A172 (cell line): ENCODE results near the gene EFNA5. TPM values are rescaled to one million over a fixed set of nuclear protein-coding genes. Genes with fewer than 3 reads are reported as not detected.

Source experiments
- DNase-seq: peaks from one replicate; pipeline ENCODE4 v3.0.0-alpha.2; 2015; ENCODE audit warnings: low spot score
- total RNA-seq: library from RNA; depleted of rRNA; stranded (reverse); fragments of >200 nt; shearing (Covaris generic); gene quantifications from 2 replicates; pipeline ENCODE4 v1.2.3, GENCODE V29; 2014

EFNA5 gene
- total RNA-seq, 1 experiment from 2014 or later = 3.4 TPM

GRCh38 chr5:107484281-107484680 lies 186.5 kb downstream of the EFNA5 start:
- no peak for DNase-seq

- DNase-seq = no peak
These were observed 187.3 kb downstream of the EFNA5 start for GRCh38 chr5:107483231-107484024.

- DNase-seq = no peak
These were observed 192.6 kb downstream of the EFNA5 start for GRCh38 chr5:107478068-107478641.

GRCh38 chr5:107477492-107477891 lies 193.2 kb downstream of the EFNA5 start:
- no peak for DNase-seq

DNA sequence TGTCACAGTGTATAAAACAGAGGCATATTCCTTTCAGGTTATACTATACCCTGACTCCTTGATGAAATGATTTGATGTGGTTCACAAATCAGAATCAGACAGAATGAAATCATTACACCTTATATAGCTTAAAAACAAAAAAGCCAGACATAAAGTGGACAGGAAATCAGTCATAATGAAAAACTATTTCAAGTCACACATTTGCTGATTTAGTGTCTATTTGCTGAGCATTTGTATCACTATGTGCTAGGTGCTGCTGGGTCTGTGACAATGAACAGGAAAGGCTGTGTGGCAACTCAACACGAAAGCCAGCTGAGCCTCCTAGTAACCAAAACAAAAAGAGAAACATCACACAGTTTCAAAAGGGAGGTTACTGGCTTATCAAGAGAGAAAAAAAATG lies 194.0 kb downstream of the EFNA5 start:
- no peak for DNase-seq

DNA sequence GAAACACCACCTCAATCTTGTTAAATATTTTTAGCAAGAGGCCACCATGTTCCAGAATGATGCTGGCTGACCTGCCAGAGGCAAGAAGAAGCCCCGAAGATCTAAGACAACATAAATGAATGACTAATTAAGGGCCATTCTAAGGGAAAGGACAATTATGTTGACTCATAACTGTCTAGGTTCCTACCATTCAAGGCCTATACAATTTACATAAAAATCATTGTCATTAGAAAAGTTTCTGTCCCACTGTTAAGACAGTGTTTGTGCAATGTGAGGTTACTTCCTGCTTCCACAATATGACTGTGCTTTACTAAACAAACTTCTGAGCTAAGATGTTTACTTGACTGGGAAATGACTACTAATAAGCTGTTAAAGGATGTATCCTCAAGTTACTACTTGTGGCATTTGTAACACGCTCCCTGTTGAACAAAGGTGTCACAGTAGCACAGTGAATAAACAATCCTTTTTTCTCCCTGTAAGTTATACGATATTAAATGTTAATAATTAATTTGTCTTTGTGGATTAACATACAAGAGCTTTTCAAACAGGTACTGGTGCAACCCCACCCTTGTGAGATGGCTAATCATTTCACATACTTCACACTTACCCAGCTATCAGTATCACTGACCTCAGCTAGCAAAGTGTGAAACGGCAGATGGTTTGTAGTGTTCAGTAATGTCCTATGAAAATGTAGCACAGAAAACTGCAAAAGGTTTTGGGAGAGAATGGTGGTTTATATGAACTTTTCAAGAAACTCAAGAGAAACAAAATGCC lies 195.8 kb downstream of the EFNA5 start:
- DNase-seq = peak; percentile 35

- peak; percentile 24 for DNase-seq
These were observed 196.4 kb downstream of the EFNA5 start for GRCh38 chr5:107474361-107474715.

- DNase-seq = no peak
These were observed 198.1 kb downstream of the EFNA5 start for GRCh38 chr5:107472620-107473064.

GRCh38 chr5:107470295-107470582 lies 200.5 kb downstream of the EFNA5 start:
- DNase-seq = peak; percentile 85

DNA sequence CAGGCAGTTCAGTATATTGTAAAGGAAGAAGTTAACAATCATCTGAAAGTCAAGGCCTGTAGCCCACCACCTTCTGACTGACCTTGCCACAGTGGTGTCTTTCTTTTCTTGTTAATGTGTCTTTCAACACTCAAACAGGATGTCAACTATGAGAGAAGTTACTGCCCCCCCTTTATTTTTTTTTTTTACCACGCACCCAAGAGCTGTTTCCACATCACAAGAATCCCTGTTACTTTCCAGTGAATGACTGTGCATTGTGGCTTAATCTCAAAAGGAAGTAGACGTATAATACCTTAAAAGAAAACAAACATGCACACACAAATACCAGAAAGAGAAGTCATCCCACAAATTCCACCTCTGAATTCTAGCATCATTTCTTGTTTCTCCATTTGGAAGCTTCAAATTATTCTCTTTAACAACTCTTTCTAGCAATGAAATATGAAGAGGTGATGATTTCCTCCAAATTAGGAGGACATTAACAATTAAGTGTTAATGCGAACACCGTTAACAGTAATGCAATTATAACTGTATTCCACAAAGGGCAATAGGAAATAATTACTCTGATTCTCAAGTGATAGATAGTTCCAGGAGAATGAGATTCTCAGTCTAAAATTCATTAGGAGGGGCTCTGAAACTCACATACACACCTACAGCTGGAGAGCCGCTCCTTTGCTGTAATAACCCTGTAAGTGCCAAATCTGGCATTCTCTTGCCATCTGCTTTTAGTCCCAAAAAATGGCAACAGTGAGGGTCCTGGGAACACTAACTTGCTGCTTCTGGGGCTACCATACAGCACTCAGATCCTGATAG lies 201.0 kb downstream of the EFNA5 start:
- DNase-seq = peak; percentile 96

DNA sequence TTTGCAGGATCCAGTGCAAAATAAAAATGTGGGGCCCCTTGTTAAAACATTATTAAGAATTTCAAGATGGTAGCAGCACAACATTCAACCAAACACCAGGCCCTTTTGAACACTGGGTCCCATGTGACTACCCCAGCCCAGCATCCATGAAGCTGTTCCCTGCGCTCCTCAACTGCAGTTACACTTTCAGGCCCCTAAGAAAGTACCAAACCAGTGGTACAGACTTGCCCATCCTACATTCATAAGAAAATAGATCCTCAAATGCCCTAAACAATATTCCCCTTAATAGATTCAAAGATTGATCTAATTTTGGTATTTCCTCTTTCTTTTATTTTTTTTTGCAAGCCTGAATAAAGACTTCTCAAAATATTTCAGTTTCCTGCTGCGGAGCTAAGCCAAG lies 201.7 kb downstream of the EFNA5 start:
- peak; percentile 18 for DNase-seq

- DNase-seq = peak; percentile 58
These were observed 202.5 kb downstream of the EFNA5 start for GRCh38 chr5:107468276-107468675.

DNA sequence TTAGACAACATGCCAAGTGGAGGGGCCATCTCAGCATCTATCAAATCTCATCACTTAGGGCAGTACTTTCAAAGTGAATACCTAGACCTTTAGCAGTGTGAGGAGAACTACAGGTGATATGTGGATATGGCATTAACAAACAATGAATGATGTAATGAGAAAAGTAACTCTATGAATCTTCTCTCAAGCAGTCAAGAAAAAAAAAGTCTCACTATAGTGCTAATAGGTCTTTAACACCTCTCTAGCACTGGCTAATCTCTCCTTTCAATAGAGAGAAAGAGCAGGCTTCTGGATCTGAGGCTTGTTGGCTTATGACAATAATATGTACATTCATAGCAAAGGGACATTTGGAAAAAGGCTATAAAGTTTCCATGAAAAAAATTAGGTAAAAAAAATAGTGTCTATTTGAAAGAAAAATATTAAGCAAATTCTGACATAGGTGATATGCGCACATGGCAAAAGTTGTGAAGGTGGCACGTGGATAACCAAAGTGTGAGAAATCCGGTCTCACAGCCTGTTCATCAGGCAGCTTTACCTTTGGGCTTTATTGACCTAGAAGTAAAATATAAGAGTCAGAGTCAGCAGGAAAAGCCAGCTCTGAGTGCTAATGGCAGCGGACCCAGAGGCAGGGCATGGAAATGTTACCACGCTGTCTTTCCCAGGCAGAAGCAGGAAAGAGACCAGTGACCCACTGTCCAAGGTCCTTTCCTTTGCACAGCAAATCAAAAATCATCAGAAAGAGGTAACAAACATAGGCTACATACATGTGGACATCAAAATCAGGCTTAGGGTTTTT lies 203.4 kb downstream of the EFNA5 start:
- peak; percentile 31 for DNase-seq

- peak; percentile 99 for DNase-seq
These were observed 204.4 kb downstream of the EFNA5 start for GRCh38 chr5:107466233-107466769.

- no peak for DNase-seq
These were observed 205.9 kb downstream of the EFNA5 start for GRCh38 chr5:107464876-107465275.

GRCh38 chr5:107464416-107464815 lies 206.3 kb downstream of the EFNA5 start:
- DNase-seq = peak; percentile 29

DNA sequence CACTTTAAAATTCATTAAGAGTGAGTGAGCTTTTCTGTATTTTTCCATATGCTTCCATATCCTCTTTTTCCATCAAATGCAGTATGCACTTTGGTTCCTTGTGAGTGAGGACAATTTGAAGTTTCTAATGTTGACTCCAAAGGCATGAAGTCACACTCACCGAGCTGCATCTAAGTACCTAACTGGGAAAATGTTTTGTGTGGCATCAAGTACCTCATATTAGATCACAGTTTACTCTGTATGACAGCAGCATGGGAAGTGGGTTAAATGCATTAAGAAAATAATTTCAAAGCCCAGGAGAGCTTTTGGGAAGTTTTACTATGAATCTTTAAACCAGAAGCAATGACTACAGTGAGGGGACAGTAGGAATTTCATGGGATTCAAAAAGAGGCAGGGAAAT lies 207.0 kb downstream of the EFNA5 start:
- DNase-seq = no peak

DNA sequence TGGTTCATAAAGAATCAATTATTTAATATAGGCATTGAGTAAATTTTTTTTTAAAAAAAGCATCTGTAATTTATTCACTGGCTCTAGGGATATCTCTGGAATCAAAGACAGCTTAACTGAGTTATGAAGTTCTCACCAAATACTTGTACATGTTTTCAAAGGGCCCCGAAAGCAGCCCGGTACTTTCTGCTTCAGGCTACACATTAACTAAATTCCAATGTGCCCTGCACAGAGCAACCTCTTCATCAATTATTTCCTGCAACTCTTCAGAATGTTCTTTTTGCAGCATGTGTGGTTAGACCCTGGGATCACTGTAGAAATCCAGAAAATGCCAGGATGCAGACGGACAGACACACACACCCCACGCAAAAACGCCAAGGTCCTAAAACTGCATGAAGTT lies 209.0 kb downstream of the EFNA5 start:
- no peak for DNase-seq

- no peak for DNase-seq
These were observed 209.9 kb downstream of the EFNA5 start for GRCh38 chr5:107460789-107461188.

GRCh38 chr5:107459605-107460004 lies 211.1 kb downstream of the EFNA5 start:
- DNase-seq = no peak

DNA sequence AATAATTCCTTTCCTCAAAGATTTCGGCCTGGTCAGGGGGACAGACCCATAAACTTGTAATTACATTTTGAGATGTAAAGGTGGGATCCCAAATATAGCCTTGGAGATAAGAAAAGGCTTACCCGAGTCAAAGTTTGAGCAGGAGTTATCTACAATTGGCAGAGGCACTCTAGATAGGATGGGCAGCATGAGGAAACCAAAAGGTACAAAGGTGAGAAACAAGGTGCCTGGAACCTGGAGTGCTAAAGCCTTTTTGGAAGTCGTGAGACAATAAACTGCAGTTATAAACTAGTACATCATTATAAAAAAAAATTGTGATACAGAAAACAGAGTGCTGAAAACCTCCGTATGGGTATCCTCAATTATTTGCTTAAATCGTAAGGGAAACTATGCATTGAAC lies 212.4 kb downstream of the EFNA5 start:
- DNase-seq = no peak
